H1 (cell line): ENCODE results near the gene NFATC4. TPM values are rescaled to one million over a fixed set of nuclear protein-coding genes. Genes with fewer than 3 reads are reported as not detected.

ENCODE experiments used
- CTCF ChIA-PET: fragments of 300-600 bp; sonication (Branson Sonifier 250); formaldehyde crosslinking; loops from one replicate; lab custom pipeline; 2021; ENCODE audit not compliant: partially characterized antibody; lab: Charles Lee
- POLR2A ChIA-PET: fragments of 300-600 bp; sonication (Branson Sonifier 250); formaldehyde crosslinking; loops from one replicate; lab custom pipeline; 2021; ENCODE audit warnings: inconsistent platforms; ENCODE audit not compliant: partially characterized antibody; lab: Charles Lee
- DNase-seq, 2 experiments: peaks; one replicate each; pipeline versions ENCODE4 v3.0.0 to v3.0.0-alpha.2; 2010 to 2022; ENCODE audit warnings: low spot score in 2 of 2, low read depth in 1 of 2, mixed read lengths in 1 of 2
- FAIRE-seq: peaks from 2 replicates; lab custom pipeline; 2011; peaks lifted over from hg19 to GRCh38; lab: Jason Lieb, UNC
- H2AFZ ChIP-seq: 2 replicates; pipeline ENCODE4 v1.8.1; 2012; ENCODE audit warnings: low read length, inconsistent platforms
- H2AK5ac ChIP-seq: 2 replicates; pipeline ENCODE4 v1.6.1; 2013; ENCODE audit warnings: low read depth, low read length
- H2BK120ac ChIP-seq: replicated peaks from 2 replicates; pipeline ENCODE3; 2013; ENCODE audit warnings: low read depth, low read length, inconsistent platforms
- H2BK12ac ChIP-seq: 2 replicates; pipeline ENCODE4 v1.6.1; 2013; ENCODE audit warnings: low read depth, low read length
- H2BK15ac ChIP-seq: 2 replicates; pipeline ENCODE4 v1.6.1; 2013; ENCODE audit warnings: low read length
- H2BK20ac ChIP-seq: 2 replicates; pipeline ENCODE4 v1.6.1; 2013; ENCODE audit warnings: low read length
- H2BK5ac ChIP-seq: 2 replicates; pipeline ENCODE4 v1.6.1; 2013; ENCODE audit warnings: low read depth, low read length
- H3K14ac ChIP-seq: 2 replicates; pipeline ENCODE4 v1.6.1; 2013; ENCODE audit warnings: inconsistent platforms; ENCODE audit not compliant: insufficient read length
- H3K18ac ChIP-seq: 2 replicates; pipeline ENCODE4 v1.6.1; 2013; ENCODE audit warnings: low read length; ENCODE audit errors: extremely low read depth
- H3K23ac ChIP-seq: 2 replicates; pipeline ENCODE4 v1.6.1; 2013; ENCODE audit warnings: inconsistent platforms; ENCODE audit not compliant: insufficient read length
- H3K23me2 ChIP-seq: 2 replicates; pipeline ENCODE4 v1.6.1; 2013; ENCODE audit warnings: low read depth, low read length
- H3K27ac ChIP-seq: 2 replicates; pipeline ENCODE4 v1.6.1; 2011; ENCODE audit warnings: low read depth, low read length, inconsistent platforms
- H3K27me3 ChIP-seq, 4 experiments: replicated peaks in 1 of 4; 1 replicate in 1 of 4; 2 replicates in 3 of 4; pipeline versions ENCODE4 v1.6.1 to v1.8.1; 2011 to 2013; ENCODE audit warnings: low read length in 3 of 4, mild to moderate bottlenecking in 3 of 4, inconsistent platforms in 2 of 4, mixed read lengths in 2 of 4, moderate library complexity in 1 of 4; ENCODE audit not compliant: control insufficient read depth in 3 of 4, insufficient read depth in 3 of 4; ENCODE audit errors: extremely low read depth in 1 of 4
- H3K36me3 ChIP-seq, 4 experiments: 2 replicates each; pipeline versions ENCODE4 v1.6.1 to v1.8.1; 2011 to 2013; ENCODE audit warnings: mild to moderate bottlenecking in 4 of 4, low read length in 3 of 4, moderate library complexity in 2 of 4, control low read depth in 1 of 4, inconsistent platforms in 1 of 4; ENCODE audit not compliant: insufficient read depth in 4 of 4, control insufficient read depth in 2 of 4
- H3K4ac ChIP-seq: replicated peaks from 2 replicates; pipeline ENCODE3; 2013; ENCODE audit warnings: low read length, low read depth, mixed read lengths, inconsistent platforms; ENCODE audit not compliant: insufficient read length
- H3K4me1 ChIP-seq, 4 experiments: replicated peaks in 1 of 4; 1 replicate in 1 of 4; 2 replicates in 3 of 4; pipeline versions ENCODE4 v1.6.1 to v1.8.1; 2011 to 2013; ENCODE audit warnings: low read length in 3 of 4, inconsistent platforms in 2 of 4, mixed read lengths in 1 of 4; ENCODE audit not compliant: insufficient read depth in 4 of 4, control insufficient read depth in 3 of 4
- H3K4me2 ChIP-seq, 2 experiments: 2 replicates each; pipeline versions ENCODE4 v1.6.1 to v1.8.1; 2011 to 2013; ENCODE audit warnings: low read depth in 2 of 2, low read length in 2 of 2, control low read depth in 1 of 2, inconsistent platforms in 1 of 2, mild to moderate bottlenecking in 1 of 2; ENCODE audit not compliant: insufficient read depth in 1 of 2
- H3K4me3 ChIP-seq, 4 experiments: fragments of 200-600, 300-600 bp in 1 of 4; sonication (generic), shearing (Covaris generic), sonication (Bioruptor Twin) in 1 of 4; 2 replicates each; pipeline versions ENCODE4 v1.5.1 to v1.8.1; 2011 to 2016; ENCODE audit warnings: low read length in 4 of 4, low read depth in 3 of 4, control low read depth in 2 of 4, inconsistent platforms in 2 of 4, mild to moderate bottlenecking in 2 of 4, mixed read lengths in 1 of 4, moderate library complexity in 1 of 4; ENCODE audit not compliant: insufficient read depth in 2 of 4; ENCODE audit errors: extremely low read depth in 1 of 4
- H3K56ac ChIP-seq: replicated peaks from 2 replicates; pipeline ENCODE3; 2013; ENCODE audit warnings: low read depth, mild to moderate bottlenecking, mixed read lengths, low read length, inconsistent platforms; ENCODE audit not compliant: insufficient read length
- H3K79me1 ChIP-seq: 2 replicates; pipeline ENCODE4 v1.6.1; 2013; ENCODE audit warnings: low read depth, low read length, control low read depth
- H3K79me2 ChIP-seq, 2 experiments: 2 replicates each; pipeline versions ENCODE4 v1.6.1 to v1.8.1; 2012 to 2013; ENCODE audit warnings: low read length in 2 of 2, mild to moderate bottlenecking in 2 of 2, inconsistent platforms in 1 of 2; ENCODE audit not compliant: insufficient read depth in 2 of 2, control insufficient read depth in 1 of 2
- H3K9ac ChIP-seq, 4 experiments: replicated peaks in 1 of 4; 1 replicate in 1 of 4; 2 replicates in 3 of 4; pipeline versions ENCODE4 v1.6.1 to v1.8.1; 2011 to 2013; ENCODE audit warnings: low read depth in 3 of 4, low read length in 3 of 4, control low read depth in 2 of 4, mild to moderate bottlenecking in 2 of 4, moderate library complexity in 2 of 4, inconsistent platforms in 1 of 4; ENCODE audit errors: extremely low read depth in 1 of 4
- H3K9me3 ChIP-seq, 2 experiments: 2 replicates each; pipeline versions ENCODE4 v1.6.1 to v1.8.1; 2012 to 2013; ENCODE audit warnings: mild to moderate bottlenecking in 2 of 2, moderate library complexity in 2 of 2, control low read depth in 1 of 2, inconsistent platforms in 1 of 2, low read depth in 1 of 2, low read length in 1 of 2, mixed read lengths in 1 of 2; ENCODE audit not compliant: insufficient read depth in 2 of 2
- H4K20me1 ChIP-seq, 2 experiments: replicated peaks in 1 of 2; 2 replicates each; pipeline versions ENCODE3 to v1.8.1; 2011 to 2013; ENCODE audit warnings: inconsistent platforms in 2 of 2, low read length in 2 of 2, mild to moderate bottlenecking in 1 of 2; ENCODE audit not compliant: insufficient read depth in 2 of 2, control insufficient read depth in 1 of 2
- H4K5ac ChIP-seq: 2 replicates; pipeline ENCODE4 v1.6.1; 2013; ENCODE audit warnings: low read length, low read depth, mixed read lengths, inconsistent platforms; ENCODE audit not compliant: insufficient read length
- H4K8ac ChIP-seq: 2 replicates; pipeline ENCODE4 v1.8.0; 2013; ENCODE audit warnings: mild to moderate bottlenecking, moderate library complexity, low read length, inconsistent platforms; ENCODE audit not compliant: insufficient read depth; ENCODE audit errors: extremely low read depth
- H4K91ac ChIP-seq: replicated peaks from 2 replicates; pipeline ENCODE3; 2013; ENCODE audit warnings: low read length, mixed read lengths, inconsistent platforms; ENCODE audit not compliant: insufficient read length
- ATF2 ChIP-seq: IDR thresholded peaks from 2 replicates; pipeline ENCODE4 v1.6.1; 2012; ENCODE audit warnings: low read length, inconsistent platforms
- BCL11A ChIP-seq, 2 experiments: IDR thresholded peaks; one replicate each; pipeline ENCODE4 v1.6.1; 2011; ENCODE audit warnings: low read depth in 2 of 2, low read length in 2 of 2, mild to moderate bottlenecking in 2 of 2
- FOSL1 ChIP-seq: IDR thresholded peaks from 2 replicates; pipeline ENCODE4 v1.6.1; 2011; ENCODE audit warnings: mild to moderate bottlenecking, low read depth, low read length, moderate library complexity; ENCODE audit not compliant: insufficient read depth
- POU5F1 ChIP-seq: IDR thresholded peaks from 2 replicates; pipeline ENCODE4 v1.6.1; 2011; ENCODE audit warnings: low read depth, mild to moderate bottlenecking, low read length, moderate library complexity
- TAF7 ChIP-seq: optimal IDR thresholded peaks from 2 replicates; pipeline ENCODE3; 2011; ENCODE audit warnings: low read depth, mild to moderate bottlenecking, inconsistent platforms, low read length, moderate library complexity, borderline replicate concordance
- TEAD4 ChIP-seq: IDR thresholded peaks from 2 replicates; pipeline ENCODE4 v1.6.1; 2012; ENCODE audit warnings: low read depth, low read length, inconsistent platforms, mixed read lengths
- WGBS, 2 experiments: shearing (Covaris generic) in 1 of 2; methylation state at CpG; one replicate each; pipeline versions ENCODE4 v1.1.6 to v1.1.7; 2013 to 2015; ENCODE audit warnings: low lambda C conversion rate in 2 of 2, mixed read lengths in 2 of 2, inconsistent platforms in 1 of 2, low coverage in 1 of 2, missing lambda C conversion rate in 1 of 2; ENCODE audit not compliant: insufficient replicate concordance in 2 of 2, insufficient coverage in 1 of 2, insufficient read length in 1 of 2; ENCODE audit errors: extremely low coverage in 1 of 2, missing lambda C conversion rate in 1 of 2; 5-methylcytosine and 5-hydroxymethylcytosine counted together
- polyA plus RNA-seq, 7 experiments: library from polyadenylated mRNA; depleted of rRNA in 3 of 7; stranded (reverse) in 5 of 7; unstranded in 2 of 7; fragments of >200 nt in 5 of 7; fragments of 200-250 nt in 2 of 7; gene quantifications; 1 replicate in 5 of 7; 2 replicates in 1 of 7; 4 replicates in 1 of 7; pipeline versions ENCODE4 v1.2.1 to v1.2.3, GENCODE V29; 2011 to 2013; ENCODE audit warnings: missing spikeins in 2 of 7, mixed read lengths in 2 of 7
- total RNA-seq: library from RNA; stranded (reverse); fragmentation: NEBNext Ultra II Directional; extraction: Animal tissue kit (Norgen Biotek cat#: 25700); gene quantifications from 2 replicates; pipeline ENCODE4 v1.2.1, GENCODE V29; 2021

Gene NFATC4
- total and polyA plus RNA-seq, 2 of the 8 experiments (the other 6 are each of a cell fraction or from before 2014, with no cell fraction given) = 47.3 to 50.3 TPM

GRCh38 chr14:24325041-24325530 lies 42.9 kb upstream of the NFATC4 start:
- POLR2A ChIA-PET = interaction anchor here (0.6 to 1.4 kb wide), 3 partner anchors 10 to 113 kb away, joined by 3 read pairs; partner anchors contain the start of gene ADCY4
- no peak for TF ChIP-seq FOSL1
- TF ChIP-seq BCL11A (IDR thresholded peaks at IDR 0.05; ENCODE audit: low read depth in 2 of 2, low read length in 2 of 2) = no peak
- TF ChIP-seq TAF7 = no peak
- no peak for TF ChIP-seq TEAD4
- no peak for TF ChIP-seq POU5F1
- no peak for TF ChIP-seq ATF2

More at GRCh38 chr14:24325041-24325530, 42.9 kb upstream of the NFATC4 start:
- H2BK120ac ChIP-seq = no peak overlapping the region
- H3K4me3 ChIP-seq = no peak overlapping the region
- H3K23ac ChIP-seq = no peak overlapping the region
- WGBS, 2 experiments = 77% methylated on average over 5 of the region's 5 CpGs; no CpG with 5 or more reads in 1 of the 2 experiments
- H3K9me3 ChIP-seq = no peaks in the 10 kb centered on the region
- no peaks in the 10 kb centered on the region for H3K79me1 ChIP-seq
- no peak overlapping the region for H4K8ac ChIP-seq
- CTCF ChIA-PET = interaction anchor here (1.0 to 27.8 kb wide), 5 partner anchors 13 to 102 kb away, joined by 3 to 664 read pairs (median 4); partner anchors contain the start of genes CBLN3, CIDEB, KHNYN and LTB4R
- H3K23me2 ChIP-seq = no peaks in the 10 kb centered on the region; the same call in 1 of the 2 replicates
- no peak for FAIRE-seq
- H2BK5ac ChIP-seq = no peak overlapping the region
- no peaks in the 10 kb centered on the region for H3K79me2 ChIP-seq
- H3K14ac ChIP-seq = no peak overlapping the region
- no peak overlapping the region for H4K91ac ChIP-seq
- no peak overlapping the region for H2AK5ac ChIP-seq
- H4K5ac ChIP-seq = no peak overlapping the region
- no peak overlapping the region for H3K18ac ChIP-seq
- H4K20me1 ChIP-seq = no peaks in the 10 kb centered on the region
- H3K9ac ChIP-seq = no peak overlapping the region
- H3K56ac ChIP-seq = no peak overlapping the region
- H3K27ac ChIP-seq = no peak overlapping the region
- H3K4me1 ChIP-seq = no peaks in the 10 kb centered on the region
- H3K4me2 ChIP-seq = no peak overlapping the region
- H3K27me3 ChIP-seq = peaks cover 0 to 29% (median 10%) of the 10 kb centered on the region in 4 experiments; a peak in 5 of 7 replicates
- no peak for DNase-seq
- no peak overlapping the region for H2BK15ac ChIP-seq
- no peak overlapping the region for H2BK20ac ChIP-seq
- H2AFZ ChIP-seq = no peak overlapping the region
- H3K36me3 ChIP-seq = no peaks in the 10 kb centered on the region
- H3K4ac ChIP-seq = no peak overlapping the region
- H2BK12ac ChIP-seq = no peak overlapping the region
